Right renal pelvis (tissue), 4 donors: ENCODE measurements around the gene SNRNP40. TPM values are rescaled to one million over a fixed set of nuclear protein-coding genes. Genes with fewer than 3 reads are reported as not detected.

Experiments
- DNase-seq, 4 donors: peaks; one replicate each; pipeline ENCODE4 v3.0.0-alpha.2; 2013; ENCODE audit warnings: low read depth in 4 of 4, low spot score in 3 of 4, missing footprints in 1 of 4
- polyA plus RNA-seq, 4 donors: library from polyadenylated mRNA; unstranded; fragments of 120-200 nt; gene quantifications; one replicate each; pipeline ENCODE4 v1.2.1, GENCODE V29; 2013; ENCODE audit not compliant: insufficient read length in 4 of 4

Gene SNRNP40
- polyA plus RNA-seq, 4 donors: 64.0 to 69.9 (median 67.9) TPM

GRCh38 chr1:31234123-31234708 is 62.4 kb downstream of the SNRNP40 start:
- no peak for DNase-seq

GRCh38 chr1:31232689-31233088 is 63.9 kb downstream of the SNRNP40 start:
- no peak for DNase-seq

DNA sequence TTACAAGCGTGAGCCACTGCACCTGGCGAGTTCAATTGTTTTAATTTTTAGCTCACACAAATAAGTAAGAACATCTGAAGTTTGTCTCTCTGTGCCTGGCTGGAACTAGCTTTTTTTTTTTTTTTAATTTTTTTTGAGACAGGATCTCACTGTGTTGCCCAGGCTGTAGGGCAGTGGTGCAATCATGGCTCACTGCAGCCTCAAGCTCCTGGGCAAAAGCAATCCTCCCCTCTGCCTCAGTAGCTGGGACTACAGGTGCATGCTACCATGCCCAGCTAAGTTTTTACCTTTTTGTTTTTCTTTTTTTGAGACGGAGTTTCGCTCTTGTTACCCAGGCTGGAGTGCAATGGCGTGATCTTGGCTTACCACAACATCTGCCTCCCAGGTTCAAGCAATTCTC is 64.8 kb downstream of the SNRNP40 start:
- DNase-seq: no peak

DNA sequence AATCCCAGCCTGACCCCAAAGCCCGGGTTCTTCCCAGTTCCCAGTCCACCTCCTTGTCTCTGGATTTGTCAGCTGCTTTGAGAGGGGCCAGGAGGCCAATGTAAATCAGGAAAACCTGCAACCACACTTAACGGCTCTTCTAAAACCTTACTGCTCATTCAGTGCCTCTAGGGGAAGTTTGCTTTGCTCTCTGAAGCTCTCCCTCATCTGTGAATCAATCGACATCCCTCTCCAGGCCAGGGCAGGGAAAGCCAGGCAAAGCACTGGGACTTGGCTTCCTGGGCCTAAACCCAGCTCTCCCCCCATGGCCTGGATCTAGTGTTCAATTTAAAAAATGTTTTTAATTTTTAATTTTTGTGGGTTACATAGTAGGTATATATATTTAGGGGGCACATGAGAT is 66.2 kb downstream of the SNRNP40 start:
- no peak for DNase-seq

- DNase-seq: no peak
Observed at GRCh38 chr1:31228986-31229385, 67.6 kb downstream of the SNRNP40 start.

- no peak for DNase-seq
Observed at GRCh38 chr1:31227891-31228568, 68.6 kb downstream of the SNRNP40 start.

DNA sequence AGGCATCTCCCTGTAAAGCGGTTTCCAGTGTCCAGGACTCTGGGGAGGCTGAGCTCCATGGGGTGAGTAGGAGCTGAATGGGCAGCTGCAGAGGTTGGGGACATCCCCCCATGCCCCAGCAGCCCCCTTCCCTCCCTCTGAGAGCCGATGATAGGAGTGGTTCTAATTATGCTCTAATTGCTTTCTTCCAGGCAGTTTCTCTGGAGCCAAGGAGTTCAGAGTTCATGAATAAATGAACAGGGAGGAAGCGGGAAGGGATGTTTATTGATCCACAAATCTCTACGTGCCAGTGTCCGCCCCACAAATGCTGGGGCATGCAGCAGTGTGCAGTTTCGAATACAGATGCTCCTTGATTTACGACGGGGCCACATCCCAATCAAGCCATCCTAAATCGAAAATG is 72.5 kb downstream of the SNRNP40 start:
- no peak for DNase-seq

DNA sequence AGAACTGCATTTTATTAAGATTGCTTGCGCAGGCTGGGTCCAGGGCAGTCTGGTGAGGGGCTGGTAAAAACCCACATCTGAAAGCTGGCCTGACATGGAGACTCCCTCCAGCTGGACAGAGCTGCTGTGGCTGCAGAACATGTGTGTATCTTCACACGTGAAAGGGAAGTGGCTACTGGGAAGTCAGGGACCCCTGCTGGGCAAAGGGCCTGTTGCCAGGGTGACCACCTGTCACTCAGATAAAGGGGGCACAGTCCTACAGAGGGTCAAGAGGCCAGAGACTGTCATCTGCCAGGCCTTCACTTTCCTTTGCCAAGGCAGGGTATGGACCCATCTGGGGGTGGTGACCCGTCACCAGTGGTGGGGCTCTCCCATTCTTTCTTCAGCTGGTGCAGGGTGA is 74.4 kb downstream of the SNRNP40 start:
- no peak for DNase-seq

GRCh38 chr1:31221072-31221471 is 75.5 kb downstream of the SNRNP40 start:
- DNase-seq: no peak

GRCh38 chr1:31219489-31219888 is 77.1 kb downstream of the SNRNP40 start:
- DNase-seq: no peak

DNA sequence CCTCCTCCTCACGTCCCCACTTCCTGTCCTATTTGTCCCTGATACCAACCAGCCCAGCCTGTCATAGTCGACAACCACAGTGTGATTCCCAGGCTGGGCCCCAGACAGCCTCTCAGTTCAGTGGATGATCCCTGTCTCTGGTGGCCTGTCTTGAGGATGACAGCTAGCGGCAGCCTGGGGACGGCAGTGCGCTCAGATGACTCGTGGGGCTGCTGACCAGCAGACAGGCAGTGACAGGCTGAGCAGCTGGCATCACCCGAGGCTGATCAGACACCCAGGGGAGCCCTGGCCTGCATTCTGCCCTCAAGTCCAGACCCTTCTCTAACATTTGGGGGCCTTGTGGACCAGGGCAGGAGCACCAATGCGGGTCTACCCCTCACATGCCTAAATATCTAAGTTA is 77.9 kb downstream of the SNRNP40 start:
- no peak for DNase-seq

DNA sequence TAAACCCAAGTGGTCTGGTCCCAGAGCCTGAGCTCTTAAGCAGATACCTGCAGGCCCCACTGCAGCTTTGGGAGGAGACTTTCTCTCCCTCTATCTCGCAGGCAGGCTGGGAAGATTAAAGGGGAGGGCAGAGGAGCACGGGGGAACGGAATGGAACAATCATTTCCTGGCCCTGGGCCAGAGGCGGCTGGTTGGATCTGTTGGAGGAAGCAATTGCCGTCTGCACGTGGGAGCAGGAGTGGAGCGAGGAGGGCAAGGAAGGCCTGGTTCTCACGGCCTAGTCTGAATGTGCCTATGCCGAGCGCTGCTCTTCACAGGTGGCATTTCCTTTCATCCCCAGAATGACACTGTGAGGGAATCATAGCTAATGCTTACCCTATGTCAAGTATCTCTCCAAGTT is 80.6 kb downstream of the SNRNP40 start:
- DNase-seq: peak in 2 of 4 donors; percentile 43 to 50

DNA sequence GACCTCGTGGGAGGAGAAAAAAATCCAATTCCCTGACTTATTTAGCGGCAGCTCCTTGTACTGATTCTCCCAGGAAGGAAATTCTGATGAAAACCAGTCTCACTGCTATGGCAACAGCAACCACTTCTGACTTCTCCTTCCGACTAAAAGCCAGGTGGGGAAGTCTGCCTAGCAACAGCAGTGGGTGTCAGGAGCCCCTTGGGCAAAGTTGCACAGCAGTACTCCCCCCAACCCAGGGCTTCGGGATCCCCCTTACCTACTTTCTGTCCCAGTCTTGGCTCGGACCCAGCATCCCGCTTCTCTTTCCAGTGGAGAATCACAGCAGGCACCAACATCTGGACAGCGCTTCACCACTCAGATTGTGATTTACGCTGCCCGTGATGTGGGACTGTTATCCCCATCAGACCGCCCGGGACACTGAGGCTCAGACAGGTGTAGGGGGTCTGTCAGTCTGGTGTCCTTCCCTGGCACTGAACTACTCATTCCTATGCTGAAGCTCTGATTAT is 81.5 kb downstream of the SNRNP40 start:
- no peak for DNase-seq

DNA sequence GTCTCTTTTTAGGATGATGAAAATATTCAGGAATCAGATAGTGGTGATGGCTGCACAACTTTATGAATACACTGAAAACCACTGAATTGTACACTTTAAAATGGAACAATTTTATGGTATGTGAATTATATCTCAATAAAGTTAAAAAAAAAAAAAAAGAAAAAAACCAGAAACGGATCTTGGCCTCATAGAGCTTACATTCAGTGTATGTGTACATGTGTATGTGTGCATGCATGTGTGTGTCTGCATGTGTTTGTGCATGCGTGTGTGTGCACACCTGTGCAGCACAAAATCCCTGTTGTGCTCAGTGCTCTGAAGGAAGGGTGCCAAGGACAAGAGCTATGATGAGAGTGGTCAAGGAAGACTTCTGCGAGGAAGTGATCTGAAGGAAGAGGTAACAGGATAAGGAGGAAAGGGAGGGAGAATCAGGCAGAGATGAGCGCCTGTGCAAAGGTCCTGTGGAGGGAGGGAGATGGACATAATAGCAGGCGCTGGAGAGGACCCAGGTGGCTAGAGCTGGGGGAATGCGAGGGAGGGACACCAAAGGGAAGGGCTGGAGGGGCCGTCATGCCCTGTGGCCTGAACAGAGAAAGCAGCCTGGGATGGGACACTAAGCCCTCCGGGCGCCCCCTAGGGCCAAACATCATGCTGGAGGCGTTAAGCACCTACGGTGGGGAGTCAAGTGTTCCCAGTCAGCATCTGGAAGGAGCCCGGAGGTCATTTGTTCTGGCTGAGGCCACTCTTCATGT is 82.1 kb downstream of the SNRNP40 start:
- no peak for DNase-seq

Other genes starting within 250 kb of the SNRNP40 start
- 100 to 1,000 TPM; 103 to 128 (median 120) TPM for gene PUM1, start 231.1 kb downstream of the SNRNP40 start, polyA plus RNA-seq
- gene NKAIN1, start 56.9 kb downstream of the SNRNP40 start, polyA plus RNA-seq: 1 to 10 TPM; 3.6 to 4.8 (median 3.8) TPM
- 10 to 100 TPM; 44.8 to 49.8 (median 46.8) TPM for gene ZCCHC17, start 244 bp upstream of the SNRNP40 start, polyA plus RNA-seq
- gene FABP3, start 76.3 kb upstream of the SNRNP40 start, polyA plus RNA-seq: 10 to 100 TPM; 69.0 to 79.5 (median 72.7) TPM
- 10 to 100 TPM; 41.4 to 55.6 (median 44.2) TPM for gene SERINC2, start 116.4 kb upstream of the SNRNP40 start, polyA plus RNA-seq